Activated T-cell treated with anti-CD3 and anti-CD28 coated beads, Interleukin-2, amount 50 U/mL, for 1 hour (primary cell): ENCODE data around the gene ADAMTS2.

ENCODE experiments used
- DNase-seq: peaks from one replicate; pipeline ENCODE4 v3.0.0-alpha.2; 2020

Gene ADAMTS2

DNA sequence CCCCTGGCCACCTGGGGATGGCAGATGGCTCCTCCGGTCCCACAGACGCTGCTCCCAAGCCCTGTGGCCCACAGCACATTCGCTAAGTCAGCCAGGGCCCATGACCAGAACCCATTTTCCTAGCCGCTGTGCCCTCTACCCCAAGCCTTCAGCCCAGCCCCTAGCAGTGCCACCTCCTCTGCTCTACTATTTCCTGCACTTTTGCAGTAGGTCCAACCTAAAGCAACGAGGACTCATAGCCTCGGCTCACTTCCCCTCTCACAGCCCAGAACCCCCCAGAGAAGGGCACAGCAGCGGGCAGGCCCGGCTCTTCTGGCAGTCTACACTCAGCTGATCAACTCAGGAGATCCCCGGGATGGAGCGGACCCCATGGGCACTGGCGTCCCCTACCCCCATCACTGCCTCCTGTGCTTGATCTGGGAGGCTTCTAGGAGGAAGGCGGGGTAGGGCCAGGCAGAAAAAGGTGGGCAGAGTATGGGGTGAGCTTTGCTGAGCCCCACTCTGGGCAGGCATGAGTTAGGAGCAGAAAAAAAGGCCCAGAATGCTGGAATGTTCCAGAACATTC, 173.9 kb downstream of the ADAMTS2 start:
- no peak for DNase-seq

DNA sequence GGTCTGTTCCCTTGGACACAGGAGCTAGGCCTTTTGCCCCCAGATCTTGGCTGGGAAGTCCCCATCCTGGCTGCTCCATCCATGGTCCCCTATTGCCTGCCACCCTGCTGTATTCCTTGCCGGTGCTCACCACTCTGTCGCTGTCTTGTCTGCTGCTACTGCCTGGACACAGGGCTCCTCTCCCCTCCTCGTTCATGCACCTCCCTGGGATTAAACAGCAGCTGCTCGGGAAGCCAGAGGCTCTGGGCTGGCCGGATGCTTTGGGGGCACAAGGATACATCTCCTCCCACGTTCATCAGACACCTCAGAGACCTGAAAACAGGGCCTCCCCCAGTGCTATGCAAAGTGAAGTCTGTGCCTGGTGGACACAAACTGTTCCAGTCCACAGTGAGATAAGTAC, 174.7 kb downstream of the ADAMTS2 start:
- DNase-seq = no peak

DNA sequence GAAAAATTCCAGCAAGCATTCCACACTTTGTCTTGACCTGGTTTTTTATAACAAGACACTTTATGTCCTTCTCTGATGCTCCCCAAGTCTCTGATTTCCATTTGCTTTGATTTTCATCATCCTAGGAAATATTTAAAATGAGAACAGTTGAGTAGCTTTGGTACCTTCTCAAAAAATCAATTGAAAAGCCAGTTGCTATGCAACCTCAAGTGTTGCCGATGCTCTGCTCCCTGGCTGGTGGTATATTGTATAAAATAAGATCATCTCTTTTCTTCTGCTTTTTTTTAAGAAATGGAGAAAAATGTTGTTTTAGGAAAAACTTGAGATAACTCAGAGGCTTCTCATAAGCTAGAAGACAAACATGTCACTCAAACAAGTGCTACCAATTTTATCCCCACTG, 175.4 kb downstream of the ADAMTS2 start:
- no peak for DNase-seq

DNA sequence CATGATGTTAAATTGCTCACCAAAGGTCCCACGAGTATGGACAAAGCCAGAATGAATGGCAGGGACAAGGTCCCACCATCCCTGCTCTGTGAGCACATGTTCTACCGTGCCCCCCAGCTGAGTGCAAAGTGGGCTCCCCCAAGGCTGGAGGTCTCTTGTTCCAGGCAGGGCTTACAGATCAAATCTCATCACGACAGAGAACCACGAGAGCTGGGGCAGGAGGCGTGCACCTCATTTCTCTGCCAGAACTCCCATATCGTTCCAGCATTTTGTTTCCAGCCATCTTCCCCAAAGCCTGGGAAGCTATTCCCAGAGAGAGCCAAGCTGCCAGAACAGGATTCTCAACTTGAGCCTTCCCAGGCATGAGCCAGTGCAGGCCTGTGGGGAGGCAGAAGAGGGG, 176.6 kb downstream of the ADAMTS2 start:
- DNase-seq = no peak

DNA sequence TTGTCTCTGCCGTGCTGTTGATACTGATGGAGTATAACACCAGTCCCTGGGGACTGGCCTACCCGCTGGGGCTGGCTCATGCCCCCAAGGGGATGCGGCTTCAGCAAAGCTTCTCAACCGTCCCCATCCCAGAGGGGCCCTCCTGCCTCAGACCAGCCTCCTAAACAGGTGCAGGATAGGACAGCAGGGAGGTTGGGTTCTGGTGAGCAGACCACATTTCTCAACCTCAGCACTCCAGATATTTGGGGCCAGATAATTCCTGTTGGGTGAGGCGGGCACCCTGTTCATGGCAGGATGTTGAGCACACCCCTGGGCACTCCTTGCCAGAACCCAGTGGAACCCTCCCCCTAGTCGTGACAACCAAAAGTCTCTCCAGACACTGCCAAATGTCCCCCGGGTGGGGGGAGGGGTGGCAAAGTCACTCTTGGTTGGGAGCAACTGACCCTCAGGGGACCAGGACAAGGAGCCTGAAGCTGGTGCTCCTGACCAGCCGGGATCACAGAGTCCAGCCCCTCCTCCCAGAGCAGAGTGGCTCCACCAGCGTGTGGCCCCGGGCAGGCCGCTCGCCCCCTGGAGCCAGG, 177.3 kb downstream of the ADAMTS2 start:
- no peak for DNase-seq

DNA sequence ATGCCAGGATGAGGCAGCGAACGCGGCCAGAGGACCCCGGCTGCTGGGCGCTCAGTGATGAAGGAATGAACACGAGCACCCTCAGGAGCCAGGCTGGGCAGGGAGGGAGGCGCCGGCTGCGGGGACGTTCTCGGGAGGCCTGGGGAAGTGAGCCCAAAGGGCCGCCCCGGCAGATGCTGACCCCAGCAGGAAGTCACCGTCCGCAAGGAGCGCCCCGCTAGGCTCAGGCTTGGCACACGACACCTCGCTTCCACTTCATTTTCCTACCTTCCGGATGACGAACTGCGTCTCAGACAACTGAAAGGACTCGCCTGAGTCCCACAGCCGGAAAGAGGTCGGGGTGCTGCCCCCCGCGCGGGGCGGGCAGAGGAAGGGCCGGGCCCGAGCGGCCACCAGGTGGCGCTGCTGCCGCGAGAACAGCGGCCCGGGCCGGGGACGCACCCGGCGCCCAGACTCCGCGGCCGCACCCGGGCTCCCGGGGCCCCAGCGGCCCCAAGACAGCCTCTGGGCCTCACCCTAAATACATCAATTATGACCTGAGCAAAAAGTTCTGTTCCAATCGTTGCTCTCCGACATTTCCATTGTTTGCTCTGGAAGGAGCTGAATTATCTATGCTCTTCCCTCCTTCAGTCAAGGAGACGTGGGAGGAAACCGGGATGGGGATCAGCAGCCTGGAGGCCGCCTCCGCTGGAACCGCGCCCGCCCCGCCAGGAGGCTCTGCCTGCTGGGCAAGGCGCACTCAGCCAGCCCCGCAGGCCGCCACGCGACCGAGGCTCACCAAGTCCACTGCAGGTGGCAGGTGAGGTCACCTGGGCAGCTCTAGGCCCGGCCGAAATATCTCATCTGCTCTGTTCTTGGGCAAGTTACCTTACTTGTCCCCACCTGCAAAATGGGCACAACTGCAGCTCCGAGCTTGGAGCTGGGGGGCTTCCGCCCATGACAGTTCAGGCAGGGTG, 178.1 kb downstream of the ADAMTS2 start:
- peak; percentile 77 for DNase-seq

DNA sequence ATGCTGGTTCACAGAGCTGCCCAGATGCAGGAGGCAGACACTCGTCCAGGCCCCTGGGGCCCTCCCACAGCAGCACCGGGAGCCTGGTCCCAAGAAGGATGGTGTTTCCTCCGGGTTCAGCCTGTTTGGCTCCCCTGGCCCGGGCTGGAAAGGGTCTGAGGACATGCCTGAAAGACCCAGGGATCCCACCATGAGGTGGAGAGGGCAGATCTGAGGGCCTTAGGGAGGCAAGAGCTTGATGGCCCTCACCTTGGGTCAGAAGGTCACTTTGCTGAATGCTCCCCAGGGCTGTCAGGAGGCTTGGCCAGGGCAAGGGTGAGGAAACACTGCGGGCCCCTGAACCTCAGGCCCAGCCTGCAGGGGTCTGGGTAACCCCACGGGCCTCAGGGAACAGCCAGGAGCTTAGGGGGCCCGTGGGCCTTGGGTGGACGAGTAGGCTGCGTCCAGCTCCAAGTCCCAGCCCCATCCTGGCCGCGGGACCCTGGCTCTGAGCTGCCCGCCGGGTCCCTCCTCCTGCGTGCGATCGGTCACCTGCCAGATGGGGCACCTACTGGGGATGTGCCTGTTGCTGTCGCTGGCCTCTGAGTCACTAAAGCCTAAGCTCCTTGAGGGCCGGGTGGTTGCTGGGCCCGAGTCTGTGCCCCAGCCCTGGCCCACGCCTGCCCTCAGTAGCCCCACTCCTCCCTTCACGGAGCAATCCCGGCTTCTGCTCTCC, 178.9 kb downstream of the ADAMTS2 start:
- DNase-seq = no peak

DNA sequence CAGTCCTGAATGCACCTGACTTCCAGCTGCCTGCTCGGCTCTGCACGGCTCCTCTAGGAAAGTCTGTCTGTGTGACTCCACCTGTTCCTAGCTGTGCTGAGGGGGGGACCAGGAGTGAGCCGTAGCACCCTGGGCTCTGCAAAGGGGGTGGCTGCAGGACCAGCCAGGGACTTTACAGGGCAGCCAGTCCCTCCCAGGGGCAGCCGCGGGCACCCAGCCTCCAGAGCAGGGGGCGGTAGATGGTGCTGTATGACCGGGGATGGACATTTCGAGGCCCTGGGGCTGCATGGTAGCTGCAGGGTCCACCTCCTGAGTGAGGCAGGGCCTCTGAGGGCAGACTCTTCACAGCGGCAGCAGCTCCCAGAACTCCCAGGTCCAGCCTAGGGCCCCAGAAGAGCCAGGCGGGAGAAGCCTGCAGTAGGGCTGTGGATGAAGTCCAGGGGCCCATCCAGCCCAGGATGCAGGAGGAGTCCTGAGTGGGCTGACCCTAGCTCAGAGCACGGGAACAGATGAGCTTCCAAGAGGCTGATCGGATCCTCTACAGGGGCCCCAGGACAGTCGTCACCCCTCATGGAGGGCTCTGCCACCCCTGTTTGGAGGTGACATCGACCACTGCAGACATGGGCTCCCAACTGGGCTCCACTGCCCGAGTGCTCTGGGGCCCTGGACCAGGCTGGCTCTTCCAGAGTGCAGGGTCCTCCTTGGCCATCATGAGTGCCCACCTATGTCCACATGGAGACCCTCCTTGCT, 179.7 kb downstream of the ADAMTS2 start:
- DNase-seq = no peak

DNA sequence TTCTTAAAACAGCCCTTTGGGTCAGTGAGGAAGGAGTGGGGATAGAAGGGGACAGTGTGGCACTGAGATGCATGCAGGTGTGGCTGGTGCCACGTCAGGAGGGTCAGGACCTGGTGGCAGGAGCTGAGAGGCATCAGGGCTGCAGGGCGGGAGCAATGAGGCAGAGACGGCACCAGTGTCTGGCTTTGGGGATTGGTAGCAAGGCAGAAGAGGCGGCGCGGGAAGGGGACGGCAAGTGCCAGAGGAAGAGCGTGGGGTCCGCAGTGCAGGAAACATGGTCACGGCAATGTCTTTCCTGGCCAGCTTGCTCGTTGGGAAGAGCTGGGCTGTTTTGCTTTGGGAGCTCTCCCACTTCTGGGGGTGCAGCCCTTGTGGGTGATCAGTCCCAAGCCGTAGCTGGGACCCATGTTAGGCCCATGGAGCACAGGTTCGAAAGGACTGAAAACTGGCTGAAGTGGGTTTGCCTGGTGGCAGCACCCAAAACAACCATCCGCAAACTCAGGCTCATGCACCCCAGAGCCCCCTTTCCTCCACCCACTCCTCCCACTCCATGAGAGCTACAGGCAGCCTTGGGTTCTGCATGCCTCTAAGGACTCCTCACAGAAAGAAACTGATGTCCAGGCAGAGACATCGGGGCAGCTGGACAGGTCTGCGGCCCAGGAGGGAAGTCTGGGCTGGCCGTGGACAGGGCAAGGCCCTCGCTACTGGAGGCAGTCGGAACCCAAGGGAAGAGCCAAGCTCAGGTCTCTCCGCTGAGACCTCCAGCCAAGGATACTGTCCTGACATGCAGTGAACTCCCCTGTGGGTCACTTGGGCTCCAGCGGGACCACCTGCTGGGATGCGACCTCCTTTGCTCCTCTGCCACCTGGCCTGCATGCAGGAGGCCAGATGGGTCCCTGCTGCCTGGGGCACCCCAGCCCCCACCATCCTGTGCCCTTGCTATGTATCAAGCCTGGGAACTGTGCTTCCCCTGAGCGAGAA, 180.6 kb downstream of the ADAMTS2 start:
- DNase-seq = no peak

DNA sequence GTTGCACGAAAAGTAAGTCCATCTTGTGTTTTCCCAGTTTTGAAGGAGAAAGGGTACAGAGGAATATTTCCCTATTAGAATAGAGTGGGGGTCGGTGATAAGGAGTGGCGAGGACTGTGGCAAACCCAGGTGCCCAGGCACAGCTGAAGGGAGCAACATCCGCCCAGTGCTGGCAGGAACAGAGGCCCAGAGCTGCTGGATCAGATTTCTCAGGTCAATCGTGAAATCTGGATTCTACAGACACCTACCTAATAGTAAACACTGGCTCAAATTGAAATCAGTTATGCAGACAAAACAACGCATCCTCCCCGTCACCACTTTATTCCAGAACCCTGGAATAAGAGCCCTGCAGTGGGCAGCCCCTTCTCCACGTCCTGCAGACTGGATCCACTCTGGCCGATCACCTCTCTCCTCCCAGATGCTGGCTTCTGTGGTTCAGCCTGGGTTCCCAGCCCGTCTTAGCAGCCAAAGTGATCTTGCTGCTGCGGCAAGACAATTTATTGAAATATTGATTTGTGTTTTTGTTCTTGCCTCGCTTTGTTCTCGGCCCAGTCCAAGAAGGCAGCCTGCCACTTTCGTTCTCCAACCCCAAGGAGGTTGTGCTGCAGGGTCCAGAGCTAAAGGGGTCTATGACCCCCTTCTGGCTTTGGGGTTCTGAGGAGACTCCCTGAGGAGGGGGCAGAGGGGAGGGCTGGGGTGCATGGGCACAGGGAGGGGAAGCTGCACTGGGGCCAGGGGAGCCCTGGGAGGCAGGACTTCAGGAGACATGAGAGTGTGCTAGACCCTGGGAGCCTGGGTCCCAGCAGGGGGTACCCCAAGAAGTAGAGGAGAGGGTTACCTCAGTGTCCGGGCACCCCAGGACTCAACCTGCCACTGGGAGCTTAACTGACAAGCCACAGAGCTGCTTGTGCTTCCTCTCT, 181.8 kb downstream of the ADAMTS2 start:
- DNase-seq = no peak

DNA sequence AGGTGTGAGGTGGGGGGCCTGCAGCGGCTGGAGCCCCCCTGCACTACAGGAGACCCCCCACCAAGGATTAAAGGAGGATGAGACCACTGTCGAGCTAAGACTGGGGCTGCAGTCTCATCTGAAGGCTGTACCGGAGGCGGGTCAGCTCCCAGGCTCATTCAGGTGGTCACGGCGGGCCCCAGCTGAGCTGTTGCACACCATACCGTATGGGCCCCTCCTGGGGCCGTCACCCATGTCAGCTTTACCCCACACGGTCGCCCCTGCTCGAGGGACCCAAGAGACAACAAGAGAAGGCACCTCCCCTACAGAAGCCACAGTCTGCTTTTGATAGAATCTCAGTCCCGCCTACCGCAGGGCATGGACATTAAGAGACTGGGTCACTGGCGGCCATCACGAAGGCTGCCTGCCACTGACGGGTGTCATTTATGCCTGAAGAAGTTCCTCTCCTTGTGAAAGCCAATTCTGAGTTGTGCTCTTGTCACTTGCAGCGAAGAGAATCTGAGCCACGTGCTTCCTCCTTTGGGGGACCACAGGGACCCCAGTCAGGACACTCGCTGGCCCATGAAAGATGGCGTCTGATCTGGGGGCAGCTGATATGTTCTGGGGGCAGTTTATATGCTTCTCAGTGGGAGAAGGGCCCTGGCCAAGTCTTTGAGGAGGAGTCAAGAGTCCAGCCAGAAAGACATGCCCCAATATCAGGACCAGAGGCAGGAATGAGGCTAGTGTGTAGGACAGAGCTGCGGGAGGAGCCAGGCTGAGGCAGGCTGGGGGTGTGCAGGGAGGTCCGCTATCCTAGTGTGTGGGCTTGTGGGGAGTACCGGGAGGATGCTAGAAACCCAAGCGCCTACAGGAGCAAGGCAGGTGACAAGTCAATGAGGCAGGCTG, 182.7 kb downstream of the ADAMTS2 start:
- DNase-seq = no peak

DNA sequence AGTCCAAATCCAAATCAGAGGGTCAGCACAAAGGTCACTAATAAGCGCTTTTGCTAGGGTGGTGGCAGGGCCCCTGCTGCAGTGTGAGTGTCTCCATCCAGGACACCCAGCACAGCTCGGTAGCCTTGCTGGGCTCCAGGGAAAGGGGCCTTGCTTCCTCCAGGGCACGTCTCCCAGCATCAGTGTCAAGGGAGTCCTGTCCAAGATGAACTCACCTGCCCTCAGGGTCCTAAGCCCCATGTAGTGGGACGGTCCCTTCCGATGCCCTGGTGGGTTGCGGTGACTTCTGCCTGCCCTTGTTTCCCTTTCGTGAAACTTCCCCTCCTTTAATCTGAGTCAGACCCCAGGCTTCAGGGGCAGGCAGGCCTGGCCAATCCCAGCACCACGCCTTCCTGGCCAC, 183.4 kb downstream of the ADAMTS2 start:
- DNase-seq = no peak

DNA sequence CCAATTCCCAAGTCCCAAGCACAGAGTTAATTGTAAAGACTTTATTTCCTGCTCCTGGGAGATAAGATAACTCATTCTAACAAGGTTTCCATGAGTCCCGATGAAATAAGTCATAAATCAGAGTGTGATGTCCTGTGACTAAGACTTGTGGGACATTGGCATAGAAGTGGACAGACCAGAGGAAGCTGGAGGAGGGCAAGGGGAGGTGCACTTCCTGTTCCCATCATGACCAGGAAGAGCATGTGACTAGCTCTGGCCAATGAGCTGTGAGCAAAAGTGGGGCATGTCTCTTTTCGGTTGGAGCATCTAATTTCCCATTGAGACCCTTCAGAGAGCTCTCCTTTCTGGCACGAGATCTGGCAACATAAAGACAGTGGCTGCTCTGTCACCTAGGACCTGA, 184.7 kb downstream of the ADAMTS2 start:
- DNase-seq = no peak

DNA sequence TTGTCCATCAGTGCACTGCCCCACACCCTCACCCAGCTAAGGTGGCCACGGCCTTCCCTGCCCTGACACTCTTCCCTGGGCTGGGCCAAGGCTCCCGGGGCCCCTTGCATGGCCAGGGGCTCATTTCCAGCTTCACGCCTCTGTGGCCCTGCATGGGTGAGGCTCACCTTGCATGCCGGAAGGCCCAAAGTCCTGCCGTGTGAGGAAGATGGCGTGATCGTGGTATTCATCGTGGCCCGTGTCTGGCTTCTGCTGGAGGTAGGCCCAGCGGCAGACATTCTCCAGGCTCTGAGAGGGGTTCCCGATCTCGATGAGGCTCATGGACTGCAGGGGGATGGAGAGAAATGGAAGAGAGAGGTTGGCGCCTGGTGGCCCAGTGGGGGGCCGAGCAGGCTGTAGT, 186.7 kb downstream of the ADAMTS2 start:
- DNase-seq = no peak

DNA sequence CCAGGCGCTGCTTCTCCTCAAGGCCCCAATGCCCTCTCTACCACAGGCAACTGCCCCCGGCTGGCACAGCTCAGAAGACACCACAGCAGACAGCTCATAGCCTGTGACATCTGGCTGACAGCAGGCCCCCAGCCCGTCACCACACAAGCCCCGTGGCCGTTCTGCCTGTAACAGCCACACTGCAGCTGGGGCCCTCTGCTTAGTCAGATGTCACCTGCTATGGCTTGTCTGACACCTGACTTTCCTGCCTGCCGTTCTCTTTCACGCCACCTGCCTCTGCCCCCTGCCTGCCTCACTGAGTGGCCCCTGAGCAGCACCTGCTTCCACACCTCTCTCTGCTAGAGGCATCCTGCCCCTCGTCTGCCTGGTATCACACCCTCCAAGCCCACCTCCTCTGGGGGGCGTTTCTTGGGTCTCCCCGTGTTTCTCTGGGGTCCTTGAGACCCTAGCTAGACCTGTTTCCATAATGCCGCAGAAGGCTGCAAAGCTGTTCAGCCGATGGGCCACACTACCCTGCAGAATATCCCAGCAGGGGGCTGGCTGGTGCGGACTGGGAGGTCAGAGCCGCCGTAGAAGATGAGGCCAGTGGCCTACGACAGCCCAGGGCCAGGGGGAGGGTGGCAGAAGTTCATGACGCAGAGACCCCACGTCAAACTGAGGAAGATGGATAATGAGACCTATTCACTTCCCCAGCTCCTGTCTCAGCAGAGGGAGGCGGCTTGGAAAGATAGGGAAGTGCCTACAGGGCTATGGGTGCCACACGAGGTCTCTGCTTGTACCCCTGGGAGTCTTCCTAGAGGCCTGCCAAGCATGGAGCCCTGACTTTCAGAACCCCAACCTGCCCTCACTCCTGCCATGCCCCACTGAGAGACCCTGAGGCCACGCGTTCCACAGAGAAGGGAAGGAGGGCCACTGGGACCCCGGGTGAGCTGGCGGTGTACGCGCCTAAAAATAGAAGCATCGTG, 190.0 kb downstream of the ADAMTS2 start:
- no peak for DNase-seq

DNA sequence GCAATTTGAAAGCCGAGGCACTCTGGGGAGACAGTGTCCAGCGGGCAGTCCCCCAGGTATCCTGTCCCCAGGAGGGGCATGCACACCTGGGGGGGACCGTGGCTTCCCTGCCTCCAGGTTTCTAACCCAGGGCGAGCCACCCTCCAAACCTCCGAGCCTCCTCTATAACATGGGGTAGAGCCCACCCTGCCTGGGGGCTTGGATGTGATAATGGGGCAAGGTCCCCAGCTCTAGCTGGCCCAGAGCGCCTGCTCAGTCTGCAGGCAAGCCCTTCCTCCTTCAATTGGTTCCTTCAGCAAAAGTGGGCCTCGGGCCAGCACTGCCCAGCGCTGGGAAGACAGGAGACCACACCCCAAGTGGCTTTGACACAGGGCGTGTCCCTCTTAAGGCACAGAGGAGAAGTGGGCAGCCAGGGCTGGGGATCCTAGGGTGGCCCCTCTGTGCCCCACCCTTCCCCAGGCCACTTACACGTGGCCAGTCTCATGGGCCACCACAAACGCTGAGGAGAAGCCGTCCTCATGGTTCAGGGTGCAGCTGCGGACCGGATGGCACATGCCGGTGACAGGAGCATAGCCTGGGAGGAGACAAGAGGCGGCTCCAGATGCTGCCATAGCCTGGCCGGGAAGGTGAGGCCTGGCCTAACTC, 190.8 kb downstream of the ADAMTS2 start:
- no peak for DNase-seq

DNA sequence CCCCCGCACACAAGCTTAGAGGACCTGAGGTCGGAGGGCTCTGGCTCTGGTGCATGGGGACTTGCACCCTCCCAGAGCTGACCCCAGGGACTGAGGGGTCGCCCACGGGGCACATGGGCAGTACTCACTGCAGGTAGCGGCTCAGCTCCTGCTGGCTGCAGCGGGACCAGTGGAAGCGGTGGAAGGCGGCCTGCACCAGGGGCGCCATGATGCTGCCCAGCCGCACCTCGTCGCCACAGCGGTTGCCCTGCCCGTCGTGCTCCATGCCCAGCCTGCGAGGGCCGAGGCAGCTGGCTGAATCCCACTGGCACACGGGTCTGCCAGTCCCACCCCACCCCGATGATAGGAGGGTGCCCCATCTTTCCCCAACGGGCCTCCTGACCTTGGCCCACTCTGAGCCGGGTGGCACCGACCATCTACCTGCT, 191.3 kb downstream of the ADAMTS2 start:
- DNase-seq = no peak
